GM13977 (cell line): ENCODE results near the gene PDE1A.

ENCODE experiments used
- DNase-seq: peaks from one replicate; pipeline ENCODE4 v3.0.0; 2012; ENCODE audit warnings: low spot score
- in situ Hi-C: fragments of 300-500 bp; cut with MboI; formaldehyde crosslinking; loops from one replicate; pipeline ENCODE4 v1.12.0; 2022; ENCODE audit warnings: low sequenced_read_pairs, low pct_unique_long_range_greater_than_20kb, mixed read lengths, inconsistent platforms; ENCODE audit not compliant: unreplicated experiment
- TF ChIP-seq, protein P1 (sequence below): IDR thresholded peaks from 2 replicates; pipeline ENCODE4 v1.5.1; 2012; ENCODE audit warnings: mild to moderate bottlenecking, control low read depth; ENCODE audit not compliant: insufficient read depth; ENCODE audit errors: extremely low read depth, missing control alignments

PDE1A gene

DNA sequence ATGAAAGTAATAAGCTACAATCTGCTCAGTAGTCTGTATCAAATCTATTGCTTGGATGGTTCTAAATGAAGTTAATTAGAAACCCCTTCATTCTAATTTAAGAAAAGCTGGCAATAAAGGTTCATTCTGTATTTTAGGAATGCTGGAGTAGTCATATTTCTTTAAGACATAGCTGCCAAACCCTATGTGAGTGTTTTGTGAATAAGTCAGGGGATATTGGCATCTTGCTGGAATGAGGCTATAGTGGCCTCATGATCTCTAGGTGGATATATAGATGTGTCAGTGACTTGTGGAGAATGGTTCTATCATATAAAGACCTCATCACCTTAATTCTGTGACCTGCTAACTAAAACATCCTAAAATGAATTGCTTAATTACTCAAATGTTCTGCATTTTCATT lies 196.3 kb downstream of the PDE1A start:
- no peak for DNase-seq
- TF ChIP-seq, protein P1, sequence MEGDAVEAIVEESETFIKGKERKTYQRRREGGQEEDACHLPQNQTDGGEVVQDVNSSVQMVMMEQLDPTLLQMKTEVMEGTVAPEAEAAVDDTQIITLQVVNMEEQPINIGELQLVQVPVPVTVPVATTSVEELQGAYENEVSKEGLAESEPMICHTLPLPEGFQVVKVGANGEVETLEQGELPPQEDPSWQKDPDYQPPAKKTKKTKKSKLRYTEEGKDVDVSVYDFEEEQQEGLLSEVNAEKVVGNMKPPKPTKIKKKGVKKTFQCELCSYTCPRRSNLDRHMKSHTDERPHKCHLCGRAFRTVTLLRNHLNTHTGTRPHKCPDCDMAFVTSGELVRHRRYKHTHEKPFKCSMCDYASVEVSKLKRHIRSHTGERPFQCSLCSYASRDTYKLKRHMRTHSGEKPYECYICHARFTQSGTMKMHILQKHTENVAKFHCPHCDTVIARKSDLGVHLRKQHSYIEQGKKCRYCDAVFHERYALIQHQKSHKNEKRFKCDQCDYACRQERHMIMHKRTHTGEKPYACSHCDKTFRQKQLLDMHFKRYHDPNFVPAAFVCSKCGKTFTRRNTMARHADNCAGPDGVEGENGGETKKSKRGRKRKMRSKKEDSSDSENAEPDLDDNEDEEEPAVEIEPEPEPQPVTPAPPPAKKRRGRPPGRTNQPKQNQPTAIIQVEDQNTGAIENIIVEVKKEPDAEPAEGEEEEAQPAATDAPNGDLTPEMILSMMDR: no peak
- in situ Hi-C loops: no loop called here

DNA sequence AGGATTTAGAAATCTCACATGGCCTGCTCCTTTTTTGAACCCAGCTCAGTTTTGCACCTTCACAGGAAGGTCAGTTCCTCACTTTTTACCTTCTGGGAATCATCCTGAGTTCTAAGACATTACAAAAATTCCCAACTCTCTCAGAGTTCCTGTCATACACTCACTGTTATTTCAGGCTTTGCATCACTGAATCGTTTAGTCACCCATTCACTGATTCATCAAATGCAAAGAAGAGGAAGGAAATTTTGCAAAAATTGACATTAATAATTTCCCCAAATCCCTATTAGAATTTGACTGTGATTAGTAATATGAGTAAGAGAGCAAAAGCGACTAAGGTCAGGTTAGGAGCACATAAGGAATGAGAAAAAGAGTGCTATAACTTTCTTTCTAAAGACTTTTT lies 197.5 kb downstream of the PDE1A start:
- DNase-seq: no peak
- TF ChIP-seq, protein P1: no peak
- in situ Hi-C loops: no loop called here

DNA sequence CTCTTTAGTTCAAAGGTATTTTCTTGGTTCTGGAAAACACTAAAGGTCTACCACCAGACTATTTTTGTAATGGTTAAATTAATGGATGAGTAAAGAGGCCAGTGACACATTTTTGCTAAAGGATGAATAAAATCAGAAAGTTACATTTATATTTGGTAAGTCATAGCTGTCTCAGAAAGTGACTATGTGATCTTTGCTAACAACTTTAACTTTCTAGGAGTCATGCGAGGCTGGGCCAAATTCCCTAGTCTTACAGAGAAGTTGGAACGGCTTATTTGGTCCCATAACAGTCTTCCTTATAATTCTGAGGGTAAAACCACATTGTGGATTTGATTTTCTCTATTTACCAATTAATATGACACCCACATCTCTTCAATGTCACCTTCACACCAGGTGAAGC lies 198.1 kb downstream of the PDE1A start:
- no peak for DNase-seq
- in situ Hi-C loops: no loop called here
- TF ChIP-seq, protein P1: no peak

DNA sequence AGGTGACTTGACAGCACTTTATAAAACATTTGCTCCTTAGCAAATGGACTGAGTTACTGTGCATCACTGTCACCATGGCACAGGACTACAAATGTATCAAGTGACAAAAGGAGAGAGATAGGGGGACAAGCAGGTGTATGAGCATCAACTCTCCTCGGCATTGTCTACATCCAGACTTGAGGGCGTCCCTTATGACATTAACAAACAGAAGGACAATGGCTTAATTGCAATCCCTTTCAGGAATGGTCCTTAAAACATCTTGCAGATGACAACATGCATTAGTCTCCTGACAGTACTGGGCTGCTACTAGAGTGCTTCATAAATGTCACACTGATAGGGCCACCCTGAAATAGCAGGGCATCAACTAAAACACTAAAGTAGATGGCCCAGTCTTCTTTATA lies 198.8 kb downstream of the PDE1A start:
- TF ChIP-seq, protein P1: no peak
- no peak for DNase-seq
- in situ Hi-C loops: no loop called here

DNA sequence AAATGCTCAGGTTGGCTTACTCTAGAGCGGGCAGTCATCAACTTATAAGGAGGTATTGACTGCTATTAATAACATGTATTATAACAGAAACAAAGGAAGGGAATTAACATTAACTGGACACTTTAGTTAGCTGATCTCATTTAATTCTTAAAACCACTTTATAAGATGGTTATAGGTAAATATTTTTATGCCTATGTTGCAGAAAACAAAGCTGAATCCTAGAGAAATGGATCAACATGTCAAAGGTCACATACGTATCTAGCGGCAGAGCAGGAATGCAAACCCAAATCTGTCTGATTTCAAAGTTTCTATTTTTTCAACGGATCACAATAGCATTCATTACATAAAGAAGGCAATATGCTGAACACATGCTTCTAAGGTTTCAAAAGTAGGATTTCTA lies 200.0 kb downstream of the PDE1A start:
- TF ChIP-seq, protein P1: no peak
- DNase-seq: no peak
- in situ Hi-C loops: no loop called here

DNA sequence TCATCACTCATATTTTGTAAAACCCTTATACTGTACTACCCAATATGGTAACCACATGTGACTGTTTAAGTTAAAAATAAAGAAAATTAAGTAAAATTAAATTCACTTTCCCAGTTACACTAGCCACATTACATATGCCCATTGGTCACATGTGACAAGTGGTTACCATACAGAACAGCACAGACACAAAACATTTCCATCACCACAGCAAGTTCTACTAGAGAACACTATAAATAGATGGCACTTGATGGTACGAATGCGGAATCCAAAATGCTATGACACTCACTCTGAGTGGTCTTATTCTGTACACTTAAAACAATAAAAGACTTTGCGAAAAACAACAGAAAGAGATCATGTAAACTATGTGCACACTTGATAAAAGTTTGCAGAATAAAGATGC lies 202.2 kb downstream of the PDE1A start:
- DNase-seq: no peak
- TF ChIP-seq, protein P1: no peak
- in situ Hi-C loops: no loop called here

DNA sequence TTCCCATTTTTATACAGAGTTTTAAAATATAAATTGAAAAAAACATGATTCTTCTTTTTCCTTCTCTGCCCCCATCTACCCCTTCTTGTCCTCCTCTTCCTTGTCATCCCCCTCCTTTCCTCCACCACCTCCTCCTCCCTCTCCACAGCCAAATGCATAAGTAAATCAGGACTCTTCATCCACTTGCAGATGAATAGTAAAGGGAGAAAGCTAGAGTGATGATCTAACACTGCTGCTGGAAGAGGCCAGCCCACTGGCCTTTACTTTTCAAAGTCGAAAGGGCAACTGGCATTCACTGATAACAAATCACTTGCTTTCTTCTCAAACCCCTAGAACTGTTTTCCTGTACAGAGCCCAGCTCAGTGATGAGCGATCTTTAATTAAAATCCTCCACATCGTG lies 205.8 kb downstream of the PDE1A start:
- TF ChIP-seq, protein P1: no peak
- in situ Hi-C loops: no loop called here
- DNase-seq: no peak
